NT2/D1 (cell line): ENCODE results near the gene SPARCL1.
"Not testable (repeated sequence)": the region's sequence is repeated elsewhere in the genome, so short reads cannot be mapped to it uniquely, and the experiment has no call there.

ENCODE experiments used
- DNase-seq: peaks from one replicate; pipeline ENCODE4 v3.0.0-alpha.2; 2011; ENCODE audit warnings: low read depth, low spot score
- H3K27me3 ChIP-seq: 2 replicates; pipeline ENCODE4 v1.6.0; 2011; ENCODE audit warnings: mild to moderate bottlenecking; ENCODE audit not compliant: insufficient read length, insufficient read depth
- H3K36me3 ChIP-seq: 2 replicates; pipeline ENCODE4 v1.6.1; 2011; ENCODE audit warnings: mild to moderate bottlenecking, low read length, mixed read lengths; ENCODE audit not compliant: insufficient read depth, insufficient read length
- H3K4me1 ChIP-seq: 2 replicates; pipeline ENCODE4 v1.5.1; 2011; ENCODE audit not compliant: insufficient read depth, insufficient read length
- H3K4me3 ChIP-seq: 2 replicates; pipeline ENCODE4 v1.5.1; 2011; ENCODE audit warnings: low read depth; ENCODE audit not compliant: insufficient read length
- H3K9ac ChIP-seq: 2 replicates; pipeline ENCODE4 v1.6.0; 2011; ENCODE audit warnings: low read depth; ENCODE audit not compliant: insufficient read length
- H3K9me3 ChIP-seq: 2 replicates; pipeline ENCODE4 v1.5.1; 2011; ENCODE audit warnings: mild to moderate bottlenecking, low read length; ENCODE audit not compliant: insufficient read depth
- SUZ12 ChIP-seq: IDR thresholded peaks from 2 replicates; pipeline ENCODE4 v1.6.1; 2011; ENCODE audit not compliant: insufficient read length, insufficient read depth; ENCODE audit errors: extremely low read depth
- YY1 ChIP-seq: IDR thresholded peaks from 2 replicates; pipeline ENCODE4 v1.6.1; 2011; ENCODE audit not compliant: insufficient read length, insufficient read depth
- ZNF274 ChIP-seq: IDR thresholded peaks from 2 replicates; pipeline ENCODE4 v1.6.1; 2011; ENCODE audit warnings: mild to moderate bottlenecking, low read depth, low read length

SPARCL1 gene

GRCh38 chr4:87433342-87433741, 95.8 kb downstream of the SPARCL1 start:
- TF ChIP-seq YY1 (no peak), ZNF274 (no peak), SUZ12 (no peak)
- H3K27me3 ChIP-seq, result no peaks in the 10 kb centered on the region
- peaks cover 23% of the 10 kb centered on the region for H3K36me3 ChIP-seq
- H3K9me3 ChIP-seq, result no peaks in the 10 kb centered on the region
- no peak for DNase-seq
- H3K9ac ChIP-seq, result no peak overlapping the region
- no peak overlapping the region for H3K4me3 ChIP-seq
- H3K4me1 ChIP-seq, result no peaks in the 10 kb centered on the region

- H3K9me3 ChIP-seq, result no peaks in the 10 kb centered on the region
These were observed 99.1 kb downstream of the SPARCL1 start for GRCh38 chr4:87430038-87430437.

GRCh38 chr4:87428979-87429378, 100.2 kb downstream of the SPARCL1 start:
- Histone ChIP-seq H3K9me3 (no peaks in the 10 kb centered on the region), H3K27me3 (no peaks in the 10 kb centered on the region), H3K9ac (no peak overlapping the region), H3K36me3 (no peaks in the 10 kb centered on the region), H3K4me3 (no peak overlapping the region), H3K4me1 (no peaks in the 10 kb centered on the region)
- TF ChIP-seq SUZ12, result no peak
- no peak for TF ChIP-seq ZNF274
- TF ChIP-seq YY1, result no peak
- no peak for DNase-seq

More at GRCh38 chr4:87430038-87430437, 99.1 kb downstream of the SPARCL1 start:
- H3K36me3 ChIP-seq, result peaks cover 2% of the 10 kb centered on the region
- no peaks in the 10 kb centered on the region for H3K27me3 ChIP-seq
- no peak for TF ChIP-seq ZNF274
- TF ChIP-seq YY1, result no peak
- TF ChIP-seq SUZ12, result no peak
- H3K4me1 ChIP-seq, result no peaks in the 10 kb centered on the region
- H3K4me3 ChIP-seq, result no peak overlapping the region
- DNase-seq, result no peak
- no peak overlapping the region for H3K9ac ChIP-seq

- no peak overlapping the region for H3K4me3 ChIP-seq
- no peak for DNase-seq
- H3K9me3 ChIP-seq, result no peaks in the 10 kb centered on the region
- H3K9ac ChIP-seq, result no peak overlapping the region
- no peaks in the 10 kb centered on the region for H3K27me3 ChIP-seq
- no peaks in the 10 kb centered on the region for H3K4me1 ChIP-seq
- no peak for TF ChIP-seq SUZ12
- TF ChIP-seq ZNF274, result no peak
- TF ChIP-seq YY1, result no peak
- H3K36me3 ChIP-seq, result no peaks in the 10 kb centered on the region
These were observed 101.7 kb downstream of the SPARCL1 start for GRCh38 chr4:87427518-87427868.

- no peaks in the 10 kb centered on the region for H3K9me3 ChIP-seq
- no peak for DNase-seq
- no peaks in the 10 kb centered on the region for H3K4me1 ChIP-seq
- no peaks in the 10 kb centered on the region for H3K27me3 ChIP-seq
- no peak overlapping the region for H3K9ac ChIP-seq
- no peaks in the 10 kb centered on the region for H3K36me3 ChIP-seq
- H3K4me3 ChIP-seq, result no peak overlapping the region
- TF ChIP-seq YY1 (no peak), ZNF274 (no peak), SUZ12 (no peak)
These were observed 102.2 kb downstream of the SPARCL1 start for GRCh38 chr4:87426865-87427517.

- Histone ChIP-seq H3K4me1 (no peaks in the 10 kb centered on the region), H3K9ac (no peak overlapping the region), H3K36me3 (no peaks in the 10 kb centered on the region), H3K9me3 (no peaks in the 10 kb centered on the region), H3K27me3 (no peaks in the 10 kb centered on the region), H3K4me3 (no peak overlapping the region)
- no peak for TF ChIP-seq SUZ12
- no peak for TF ChIP-seq YY1
- TF ChIP-seq ZNF274, result no peak
- DNase-seq, result no peak
These were observed 103.5 kb downstream of the SPARCL1 start for GRCh38 chr4:87425711-87426110.

GRCh38 chr4:87424099-87424543, 105.1 kb downstream of the SPARCL1 start:
- not testable (repeated sequence) for H3K9me3 ChIP-seq, H3K9ac ChIP-seq, H3K36me3 ChIP-seq, H3K4me1 ChIP-seq, H3K27me3 ChIP-seq, DNase-seq
- peak overlapping the region; percentile 29 for H3K4me3 ChIP-seq
